K562 (cell line): ENCODE measurements around the gene DRC1. TPM values are rescaled to one million over a fixed set of nuclear protein-coding genes. Genes with fewer than 3 reads are reported as not detected.
A peak's percentile ranks its signal among the peaks of the same experiment; 100 is the strongest.

Experiments used
- ATAC-seq: fragments of 200-7000 bp; cut with Tn5 transposase; 3 replicates; pipeline ENCODE4 v1.9.1; 2020; ENCODE audit warnings: moderate library complexity
- BruUV-seq: library from RNA; stranded (reverse); fragments of 400-500 nt; replicated peaks from 2 replicates; lab custom pipeline; 2021; lab: Mats Ljungman, UMichigan
- CTCF ChIA-PET: fragments of 300-600 bp; formaldehyde crosslinking; extraction: SDS; loops from one replicate; lab custom pipeline; 2021; ENCODE audit warnings: low intra/inter-chr PET ratio; lab: Yijun Ruan, JAX
- POLR2A ChIA-PET: fragments of 300-600, 350-650 bp; sonication (Branson Sonifier 250); formaldehyde crosslinking; extraction: SDS; loops from one replicate; lab custom pipeline; 2021; ENCODE audit warnings: antibody characterized with exemption, inconsistent platforms; lab: Yijun Ruan, JAX
- DNase-seq, 4 experiments: peaks; one replicate each; pipeline versions ENCODE4 v3.0.0 to v3.0.0-alpha.2; 2011 to 2018; ENCODE audit warnings: low spot score in 3 of 4, mixed read lengths in 3 of 4; ENCODE audit errors: extremely low read depth in 1 of 4
- FAIRE-seq: peaks from 2 replicates; lab custom pipeline; 2011; peaks lifted over from hg19 to GRCh38; lab: Jason Lieb, UNC
- H2AFZ ChIP-seq: 2 replicates; pipeline ENCODE4 v1.6.0; 2011; ENCODE audit warnings: low read depth, low read length, control low read depth, inconsistent platforms
- H3K27ac ChIP-seq: fragments of 200-600 bp; 3 replicates; pipeline ENCODE4 v1.8.0; 2011; ENCODE audit warnings: low read depth, mild to moderate bottlenecking, control low read depth, inconsistent platforms, low read length, moderate library complexity, mixed read lengths; ENCODE audit errors: extremely low read depth
- H3K27me3 ChIP-seq, 2 experiments: fragments of 300-600 bp in 1 of 2; 2 replicates in 1 of 2; 3 replicates in 1 of 2; pipeline versions ENCODE4 v1.6.0 to v1.8.0; 2011; ENCODE audit warnings: inconsistent platforms in 2 of 2, low read length in 2 of 2, mild to moderate bottlenecking in 1 of 2, mixed read lengths in 1 of 2, moderate library complexity in 1 of 2; ENCODE audit not compliant: control insufficient read depth in 2 of 2, insufficient read depth in 2 of 2
- H3K36me3 ChIP-seq: fragments of 300-600 bp; 3 replicates; pipeline ENCODE4 v1.8.0; 2011; ENCODE audit warnings: mild to moderate bottlenecking, low read length, inconsistent platforms; ENCODE audit not compliant: control insufficient read depth, insufficient read depth
- H3K4me1 ChIP-seq, 2 experiments: fragments of 200-600 bp in 1 of 2; replicated peaks in 1 of 2; 2 replicates in 1 of 2; 3 replicates in 1 of 2; pipeline versions ENCODE4 v1.5.1 to v1.8.0; 2011; ENCODE audit warnings: inconsistent platforms in 2 of 2, low read length in 2 of 2, mild to moderate bottlenecking in 1 of 2, mixed read lengths in 1 of 2, moderate library complexity in 1 of 2; ENCODE audit not compliant: control insufficient read depth in 2 of 2, insufficient read depth in 2 of 2
- H3K4me2 ChIP-seq: 2 replicates; pipeline ENCODE4 v1.6.1; 2011; ENCODE audit warnings: low read length, control low read depth, inconsistent platforms, mixed read lengths; ENCODE audit not compliant: insufficient read depth
- H3K4me3 ChIP-seq: fragments of 200-600 bp; sonication (generic), shearing (Covaris generic); 2 replicates; pipeline ENCODE4 v1.5.1; 2016; ENCODE audit warnings: control low read depth, inconsistent platforms
- H3K79me2 ChIP-seq: fragments of 200-600 bp; 3 replicates; pipeline ENCODE4 v1.8.0; 2011; ENCODE audit warnings: low read length, inconsistent platforms; ENCODE audit not compliant: control insufficient read depth, insufficient read depth
- H3K9ac ChIP-seq, 2 experiments: 2 replicates each; pipeline versions ENCODE4 v1.6.0 to v1.6.1; 2011; ENCODE audit warnings: low read depth in 2 of 2, low read length in 2 of 2, control low read depth in 1 of 2, inconsistent platforms in 1 of 2, mild to moderate bottlenecking in 1 of 2, mixed read lengths in 1 of 2; ENCODE audit not compliant: insufficient read depth in 1 of 2
- H3K9me1 ChIP-seq: one replicate; pipeline ENCODE4 v1.6.0; 2011; ENCODE audit warnings: inconsistent platforms, mild to moderate bottlenecking, low read length, moderate library complexity; ENCODE audit not compliant: control insufficient read depth, insufficient read depth
- H3K9me3 ChIP-seq: replicated peaks from 2 replicates; pipeline ENCODE4 v1.5.1; 2011; ENCODE audit warnings: low read depth, low read length, inconsistent platforms; ENCODE audit not compliant: control insufficient read depth, insufficient read depth
- H4K20me1 ChIP-seq: replicated peaks from 2 replicates; pipeline ENCODE4 v1.6.1; 2011; ENCODE audit warnings: low read length, inconsistent platforms, mixed read lengths; ENCODE audit not compliant: control insufficient read depth, insufficient read depth
- ATF1 ChIP-seq, 2 experiments: fragments of 450-650 bp in 1 of 2; IDR thresholded peaks; 2 replicates each; pipeline ENCODE4 v1.6.1; 2016; ENCODE audit warnings: missing compliant biosample characterization in 1 of 2, missing genetic modification characterization in 1 of 2
- CBFA2T2 ChIP-seq: fragments of 450-650 bp; conservative IDR thresholded peaks from 2 replicates; pipeline ENCODE4 v1.6.1; 2017; ENCODE audit warnings: mild to moderate bottlenecking
- DPF2 ChIP-seq: fragments of 450-650 bp; IDR thresholded peaks from 2 replicates; pipeline ENCODE4 v1.6.1; 2016
- GATAD2B ChIP-seq: fragments of 450-650 bp; IDR thresholded peaks from 2 replicates; pipeline ENCODE4 v1.6.1; 2017; ENCODE audit warnings: mild to moderate bottlenecking, borderline replicate concordance
- GTF2F1 ChIP-seq: IDR thresholded peaks from 2 replicates; pipeline ENCODE4 v1.6.1; 2011; ENCODE audit warnings: low read depth, low read length, improper control_type of control experiment
- HLTF ChIP-seq: fragments of 450-650 bp; IDR thresholded peaks from 2 replicates; pipeline ENCODE4 v1.6.1; 2016
- IRF9 ChIP-seq: fragments of 450-650 bp; IDR thresholded peaks from 2 replicates; pipeline ENCODE4 v1.6.1; 2016; ENCODE audit warnings: missing biosample characterization, missing genetic modification characterization
- LARP7 ChIP-seq: fragments of 450-650 bp; IDR thresholded peaks from 2 replicates; pipeline ENCODE4 v1.6.1; 2016
- NCOA6 ChIP-seq: fragments of 450-650 bp; IDR thresholded peaks from 2 replicates; pipeline ENCODE4 v1.6.1; 2017; ENCODE audit warnings: mild to moderate bottlenecking
- NCOR1 ChIP-seq: fragments of 450-650 bp; IDR thresholded peaks from 2 replicates; pipeline ENCODE4 v1.6.1; 2016; ENCODE audit warnings: mild to moderate bottlenecking, moderate library complexity
- PRMT5 ChIP-seq: sonication (generic); formaldehyde crosslinking; IDR thresholded peaks from 2 replicates; pipeline ENCODE4 v1.5.0; 2020; ENCODE audit warnings: missing genetic modification reagents
- SP1 ChIP-seq: sonication (generic); formaldehyde crosslinking; IDR thresholded peaks from 2 replicates; pipeline ENCODE4 v1.8.1; 2022; ENCODE audit warnings: mild to moderate bottlenecking, missing genetic modification reagents
- SRSF3 ChIP-seq: fragments of 200-400 bp; formaldehyde crosslinking; IDR thresholded peaks from 2 replicates; pipeline ENCODE4 v1.6.1; 2016; ENCODE audit warnings: mild to moderate bottlenecking, low read length, moderate library complexity; ENCODE audit not compliant: insufficient read depth
- TBL1XR1 ChIP-seq, 2 experiments: IDR thresholded peaks; 2 replicates each; pipeline ENCODE4 v1.6.1; 2012; ENCODE audit warnings: improper control_type of control experiment in 2 of 2, low read length in 2 of 2, mild to moderate bottlenecking in 1 of 2
- TCFL5 ChIP-seq: fragments of 250-450 bp; sonication (Bioruptor Pico); conservative IDR thresholded peaks from 2 replicates; pipeline ENCODE4 v1.6.1; 2021; ENCODE audit warnings: mild to moderate bottlenecking, moderate library complexity, matching md5 sums
- TEAD4 ChIP-seq, 2 experiments: sonication (generic) in 1 of 2; formaldehyde crosslinking in 1 of 2; IDR thresholded peaks; 2 replicates each; pipeline versions ENCODE4 v1.6.1 to v1.8.0; 2012 to 2022; ENCODE audit warnings: borderline replicate concordance in 1 of 2, inconsistent platforms in 1 of 2, low read length in 1 of 2, mild to moderate bottlenecking in 1 of 2, missing genetic modification reagents in 1 of 2
- TRIM24 ChIP-seq, 2 experiments: fragments of 450-650 bp; IDR thresholded peaks; 2 replicates each; pipeline ENCODE4 v1.6.1; 2016
- ZNF778 ChIP-seq: fragments of 450-650 bp; formaldehyde crosslinking; IDR thresholded peaks from 2 replicates; pipeline ENCODE4 v1.4.0; 2020; ENCODE audit warnings: mild to moderate bottlenecking, moderate library complexity
- WGBS: fragments of 100-300 bp; shearing (Covaris generic); methylation state at CpG from one replicate; pipeline ENCODE4 v1.1.6; 2016; ENCODE audit warnings: low coverage, mixed read lengths; ENCODE audit not compliant: insufficient coverage; ENCODE audit errors: missing lambda C conversion rate; 5-methylcytosine and 5-hydroxymethylcytosine counted together
- in situ Hi-C: fragments of 300-500 bp; cut with MboI; formaldehyde crosslinking; loops from 4 replicates; pipeline ENCODE4 v1.15.0; 2018; ENCODE audit warnings: inconsistent platforms, mixed read lengths
- intact Hi-C: fragments of 100-400 bp; cut with micrococcal nuclease; formaldehyde crosslinking; loops from 2 replicates; pipeline ENCODE4 v1.14.2; 2022
- polyA plus RNA-seq, 8 experiments: library from polyadenylated mRNA; depleted of rRNA in 4 of 8; stranded (reverse) in 5 of 8; unstranded in 3 of 8; fragments of >200 nt; fragmentation: Nextera tagmentation in 2 of 8; fragmentation: Illumina TruSeq in 1 of 8; extraction: Ambion mirVana in 2 of 8; extraction: Trizol in 1 of 8; gene quantifications; 2 replicates each; pipeline versions ENCODE4 v1.2.1 to v1.2.3, GENCODE V29; 2011 to 2014; ENCODE audit warnings: inconsistent platforms in 1 of 8, missing spikeins in 1 of 8
- total RNA-seq, 7 experiments: library from RNA; depleted of rRNA in 6 of 7; stranded (reverse); fragments of >200 nt in 6 of 7; fragmentation: Illumina TruSeq in 2 of 7; extraction: Trizol in 2 of 7; gene quantifications; 2 replicates each; pipeline versions ENCODE4 v1.2.1 to v1.2.3, GENCODE V29; 2011 to 2021; ENCODE audit warnings: low replicate concordance in 1 of 7
- TF ChIP-seq, protein P1 (sequence below), 2 experiments: fragments of 450-650 bp in 1 of 2; IDR thresholded peaks; 2 replicates each; pipeline ENCODE4 v1.6.1; 2011 to 2017; ENCODE audit warnings: low read depth in 2 of 2, antibody characterized with exemption in 1 of 2, borderline replicate concordance in 1 of 2, low read length in 1 of 2, mild to moderate bottlenecking in 1 of 2, mixed read lengths in 1 of 2; ENCODE audit not compliant: control insufficient read depth in 1 of 2

DRC1 gene
- total and polyA plus RNA-seq, 9 of the 15 experiments (the other 6 are each of a cell fraction or from before 2014, with no cell fraction given): 0.07 to 0.10 TPM; not detected in 7

- TF ChIP-seq IRF9 (tag): no peak
These were observed 41.7 kb upstream of the DRC1 start (continued) for GRCh38 chr2:26359886-26360473.

DNA sequence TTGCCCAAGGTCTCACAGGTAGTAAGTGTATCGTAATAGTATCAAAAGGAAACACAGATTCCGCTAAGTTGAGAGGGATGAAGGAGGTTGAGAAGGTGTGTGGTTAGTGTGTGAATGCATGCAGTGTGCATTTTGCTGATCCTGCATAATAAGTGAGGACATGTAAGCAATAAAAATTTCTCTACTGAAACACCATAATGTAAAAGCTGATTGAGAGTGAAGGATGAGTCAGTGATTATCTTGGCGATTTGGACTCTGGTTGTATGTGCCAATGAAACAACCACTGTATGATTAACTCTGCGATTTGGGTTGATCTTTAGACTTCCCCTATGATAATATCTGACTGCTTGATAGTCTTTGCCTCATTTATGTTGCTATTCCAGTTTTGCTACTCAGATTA lies 38.4 kb upstream of the DRC1 start:
- ChIA-PET POLR2A (interaction anchor here (1.0 to 1.4 kb wide), 3 partner anchors 13 to 485 kb away, joined by 3 to 6 read pairs (median 4); no protein-coding TSS in a partner anchor), CTCF (no interaction called here)
- no peaks in the 10 kb centered on the region for H3K9me3 ChIP-seq
- peaks cover 13% of the 10 kb centered on the region; the same call in 1 of the 2 replicates for H4K20me1 ChIP-seq
- peaks cover 7 to 28% of the 10 kb centered on the region in 2 experiments; a peak in 3 of 5 replicates for H3K4me1 ChIP-seq
- H3K36me3 ChIP-seq: peaks cover 63% of the 10 kb centered on the region
- no peaks in the 10 kb centered on the region for H3K9me1 ChIP-seq
- no peak overlapping the region for H3K4me2 ChIP-seq
- no peak for FAIRE-seq
- peaks cover 74% of the 10 kb centered on the region for H3K79me2 ChIP-seq
- peak; percentile 17; the same call in 2 of the 3 replicates for ATAC-seq
- H3K27ac ChIP-seq: no peak overlapping the region
- no peak overlapping the region for H3K4me3 ChIP-seq
- H3K27me3 ChIP-seq: no peaks in the 10 kb centered on the region
- no peak overlapping the region for H3K9ac ChIP-seq
- WGBS: 57% methylated on average over 4 of the region's 4 CpGs
- intact Hi-C loops: no loop called here
- DNase-seq: no peak
- in situ Hi-C loops: no loop called here
- no TSS peak for BruUV-seq
- no peak overlapping the region for H2AFZ ChIP-seq
- 0 out of 2 replicates have a peak, but pooled peaks have one; percentile 39 for TF ChIP-seq DPF2
- no peak for TF ChIP-seq SRSF3
- TF ChIP-seq, protein P1, sequence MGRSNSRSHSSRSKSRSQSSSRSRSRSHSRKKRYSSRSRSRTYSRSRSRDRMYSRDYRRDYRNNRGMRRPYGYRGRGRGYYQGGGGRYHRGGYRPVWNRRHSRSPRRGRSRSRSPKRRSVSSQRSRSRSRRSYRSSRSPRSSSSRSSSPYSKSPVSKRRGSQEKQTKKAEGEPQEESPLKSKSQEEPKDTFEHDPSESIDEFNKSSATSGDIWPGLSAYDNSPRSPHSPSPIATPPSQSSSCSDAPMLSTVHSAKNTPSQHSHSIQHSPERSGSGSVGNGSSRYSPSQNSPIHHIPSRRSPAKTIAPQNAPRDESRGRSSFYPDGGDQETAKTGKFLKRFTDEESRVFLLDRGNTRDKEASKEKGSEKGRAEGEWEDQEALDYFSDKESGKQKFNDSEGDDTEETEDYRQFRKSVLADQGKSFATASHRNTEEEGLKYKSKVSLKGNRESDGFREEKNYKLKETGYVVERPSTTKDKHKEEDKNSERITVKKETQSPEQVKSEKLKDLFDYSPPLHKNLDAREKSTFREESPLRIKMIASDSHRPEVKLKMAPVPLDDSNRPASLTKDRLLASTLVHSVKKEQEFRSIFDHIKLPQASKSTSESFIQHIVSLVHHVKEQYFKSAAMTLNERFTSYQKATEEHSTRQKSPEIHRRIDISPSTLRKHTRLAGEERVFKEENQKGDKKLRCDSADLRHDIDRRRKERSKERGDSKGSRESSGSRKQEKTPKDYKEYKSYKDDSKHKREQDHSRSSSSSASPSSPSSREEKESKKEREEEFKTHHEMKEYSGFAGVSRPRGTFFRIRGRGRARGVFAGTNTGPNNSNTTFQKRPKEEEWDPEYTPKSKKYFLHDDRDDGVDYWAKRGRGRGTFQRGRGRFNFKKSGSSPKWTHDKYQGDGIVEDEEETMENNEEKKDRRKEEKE (IDR thresholded peaks at IDR 0.05; ENCODE audit: borderline replicate concordance in 1 of 2, control insufficient read depth in 1 of 2, low read depth in 2 of 2, low read length in 1 of 2): no peak
- no peak for TF ChIP-seq PRMT5 (CRISPR knock-in tag)
- TF ChIP-seq NCOR1: no peak
- TF ChIP-seq SP1 (CRISPR knock-in tag): no peak
- no peak for TF ChIP-seq TBL1XR1 (IDR thresholded peaks at IDR 0.05; ENCODE audit: low read length in 2 of 2)
- no peak for TF ChIP-seq ZNF778 (CRISPR knock-in tag)
- no peak for TF ChIP-seq TRIM24 (IDR thresholded peaks at IDR 0.05)
- no peak for TF ChIP-seq CBFA2T2
- TF ChIP-seq TEAD4 (IDR thresholded peaks at IDR 0.05; ENCODE audit: low read length): peak; percentile 14; the same call in 1 of the 2 replicates
- TF ChIP-seq TEAD4 (CRISPR knock-in tag; IDR thresholded peaks at IDR 0.05; ENCODE audit: borderline replicate concordance): no peak
- no peak for TF ChIP-seq HLTF
- TF ChIP-seq LARP7: no peak
- TF ChIP-seq NCOA6: no peak
- no peak for TF ChIP-seq GTF2F1
- TF ChIP-seq GATAD2B: no peak
- TF ChIP-seq TCFL5 (CRISPR knock-in tag): no peak
- no peak for TF ChIP-seq ATF1 (CRISPR knock-in tag; IDR thresholded peaks at IDR 0.05)
- no peak for TF ChIP-seq ATF1 (tag; IDR thresholded peaks at IDR 0.05)
